ENCODE data around the gene EXOSC7. TPM values are rescaled to one million over a fixed set of nuclear protein-coding genes. Genes with fewer than 3 reads are reported as not detected.

Gene EXOSC7
- total and polyA plus RNA-seq, 10 of the 15 experiments (the other 5 are each of a cell fraction or from before 2014, with no cell fraction given) = 58.0 to 193 (median 82.9) TPM

DNA sequence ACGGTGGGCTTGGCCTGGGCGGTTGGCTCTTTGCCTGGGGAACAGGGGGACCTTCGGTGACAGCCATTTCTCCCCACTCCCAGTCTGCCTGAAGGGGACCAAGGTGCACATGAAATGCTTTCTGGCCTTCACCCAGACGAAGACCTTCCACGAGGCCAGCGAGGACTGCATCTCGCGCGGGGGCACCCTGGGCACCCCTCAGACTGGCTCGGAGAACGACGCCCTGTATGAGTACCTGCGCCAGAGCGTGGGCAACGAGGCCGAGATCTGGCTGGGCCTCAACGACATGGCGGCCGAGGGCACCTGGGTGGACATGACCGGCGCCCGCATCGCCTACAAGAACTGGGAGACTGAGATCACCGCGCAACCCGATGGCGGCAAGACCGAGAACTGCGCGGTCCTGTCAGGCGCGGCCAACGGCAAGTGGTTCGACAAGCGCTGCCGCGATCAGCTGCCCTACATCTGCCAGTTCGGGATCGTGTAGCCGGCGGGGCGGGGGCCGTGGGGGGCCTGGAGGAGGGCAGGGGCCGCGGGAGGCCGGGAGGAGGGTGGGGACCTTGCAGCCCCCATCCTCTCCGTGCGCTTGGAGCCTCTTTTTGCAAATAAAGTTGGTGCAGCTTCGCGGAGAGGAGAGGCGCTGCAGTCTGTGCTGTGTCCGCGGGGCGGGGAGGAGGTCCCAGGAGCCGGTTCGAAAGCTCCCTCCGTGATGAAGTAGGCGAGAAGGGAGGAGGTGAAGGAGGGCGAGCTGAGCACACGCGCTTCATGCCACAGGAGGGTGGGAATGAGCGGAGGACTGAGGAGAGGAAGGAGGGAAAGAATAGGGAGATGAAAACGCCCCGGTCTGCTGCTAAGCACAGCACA is 59.6 kb downstream of the EXOSC7 start:
- Histone ChIP-seq H2AFZ (ENCODE audit: control insufficient read depth, low read depth, low read length) (no peak overlapping the region; the same call in 1 of the 2 replicates), H4K20me1 (ENCODE audit: control insufficient read depth, insufficient read depth) (no peaks in the 10 kb centered on the region), H3K4me3 (no peak overlapping the region), H3K36me3 (ENCODE audit: control insufficient read depth in 2 of 2, insufficient read depth in 2 of 2, low read length in 1 of 2) (no peaks in the 10 kb centered on the region; a peak in 1 of 4 replicates), H3K9me3 (replicated peaks; ENCODE audit: control insufficient read depth, insufficient read depth, low read length) (no peaks in the 10 kb centered on the region), H3K27me3 (replicated peaks in 1 of 2; ENCODE audit: control insufficient read depth in 2 of 2, insufficient read depth in 2 of 2, low read length in 1 of 2) (no peaks in the 10 kb centered on the region; a peak in 2 of 4 replicates), H3K4me1 (ENCODE audit: control insufficient read depth, insufficient read depth, low read length) (peaks cover 9% of the 10 kb centered on the region), H3K9ac (ENCODE audit: control insufficient read depth, insufficient read depth, low read length) (no peak overlapping the region), H3K79me2 (ENCODE audit: control insufficient read depth, insufficient read depth, low read length) (no peaks in the 10 kb centered on the region), H3K4me2 (ENCODE audit: control insufficient read depth, insufficient read depth) (peak overlapping the region; percentile 58; the same call in 1 of the 2 replicates), H3K27ac (ENCODE audit: control insufficient read depth, insufficient read depth) (no peak overlapping the region)
- ChIA-PET RAD21 (ENCODE audit: unreplicated experiment) (interaction anchor here (0.5 to 2.5 kb wide), 10 partner anchors 8 to 639 kb away, joined by 3 to 18 read pairs (median 4); no protein-coding TSS in a partner anchor), SMC1A (ENCODE audit: uncharacterized antibody, unreplicated experiment) (interaction anchor here (1.0 to 3.5 kb wide), 9 partner anchors 19 to 624 kb away, joined by 3 to 29 read pairs (median 3); no protein-coding TSS in a partner anchor), POLR2A (interaction anchor here (0.5 to 0.6 kb wide), 2 partner anchors 137 to 464 kb away, joined by 3 to 5 read pairs; no protein-coding TSS in a partner anchor), CTCF (interaction anchor here (0.6 to 16.5 kb wide), 22 partner anchors 17 to 625 kb away, joined by 3 to 416 read pairs (median 3); partner anchors contain the start of genes EXOSC7 and ZDHHC3)
- WGBS (ENCODE audit: insufficient coverage, insufficient replicate concordance, low lambda C conversion rate, missing lambda C conversion rate) = 87% methylated on average over 53 of the region's 64 CpGs
- intact Hi-C loops (cut with micrococcal nuclease; ENCODE audit: unreplicated experiment) (loop anchor here (2.0 to 5.0 kb wide), 2 partner anchors 463 to 622 kb away; no protein-coding TSS in a partner anchor), in situ Hi-C loops (cut with MboI) (loop anchor here (5.0 kb wide), 4 partner anchors 177 to 892 kb away; no protein-coding TSS in a partner anchor)
- DNase-seq (ENCODE audit: low read depth, low spot score) = no peak
- no TSS peak for BruUV-seq (replicated peaks)
- no peak for FAIRE-seq
- ATAC-seq = peak; percentile 26
- TF ChIP-seq JUNB (IDR thresholded peaks at IDR 0.05) (no peak), WRNIP1 (IDR thresholded peaks at IDR 0.05; ENCODE audit: borderline replicate concordance, low read depth, low read length) (no peak), BHLHE40 (IDR thresholded peaks at IDR 0.05; ENCODE audit: borderline replicate concordance in 1 of 2, low read depth in 2 of 2, low read length in 1 of 2) (no peak), TCF12 (IDR thresholded peaks at IDR 0.05; ENCODE audit: low read depth, low read length) (no peak), CHD1 (IDR thresholded peaks at IDR 0.05; ENCODE audit: low read depth, low read length) (no peak), SMC3 (IDR thresholded peaks at IDR 0.05; ENCODE audit: borderline replicate concordance, low read length) (no peak), FOXM1 (IDR thresholded peaks at IDR 0.05; ENCODE audit: low read depth, low read length) (no peak), RB1 (IDR thresholded peaks at IDR 0.05; ENCODE audit: borderline replicate concordance) (no peak), EGR1 (IDR thresholded peaks at IDR 0.05; ENCODE audit: borderline replicate concordance in 1 of 2, low read depth in 2 of 2, low read length in 2 of 2) (no peak), SMARCA5 (IDR thresholded peaks at IDR 0.05) (no peak), NFYB (IDR thresholded peaks at IDR 0.05; ENCODE audit: insufficient read depth, low read depth, low read length) (no peak), MTA3 (IDR thresholded peaks at IDR 0.05; ENCODE audit: borderline replicate concordance, low read length) (no peak)
- TF ChIP-seq, protein P1, sequence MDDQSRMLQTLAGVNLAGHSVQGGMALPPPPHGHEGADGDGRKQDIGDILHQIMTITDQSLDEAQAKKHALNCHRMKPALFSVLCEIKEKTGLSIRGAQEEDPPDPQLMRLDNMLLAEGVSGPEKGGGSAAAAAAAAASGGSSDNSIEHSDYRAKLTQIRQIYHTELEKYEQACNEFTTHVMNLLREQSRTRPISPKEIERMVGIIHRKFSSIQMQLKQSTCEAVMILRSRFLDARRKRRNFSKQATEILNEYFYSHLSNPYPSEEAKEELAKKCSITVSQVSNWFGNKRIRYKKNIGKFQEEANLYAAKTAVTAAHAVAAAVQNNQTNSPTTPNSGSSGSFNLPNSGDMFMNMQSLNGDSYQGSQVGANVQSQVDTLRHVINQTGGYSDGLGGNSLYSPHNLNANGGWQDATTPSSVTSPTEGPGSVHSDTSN (IDR thresholded peaks at IDR 0.05; ENCODE audit: insufficient replicate concordance, low read depth, low read length) = no peak
- TF ChIP-seq, protein P2, sequence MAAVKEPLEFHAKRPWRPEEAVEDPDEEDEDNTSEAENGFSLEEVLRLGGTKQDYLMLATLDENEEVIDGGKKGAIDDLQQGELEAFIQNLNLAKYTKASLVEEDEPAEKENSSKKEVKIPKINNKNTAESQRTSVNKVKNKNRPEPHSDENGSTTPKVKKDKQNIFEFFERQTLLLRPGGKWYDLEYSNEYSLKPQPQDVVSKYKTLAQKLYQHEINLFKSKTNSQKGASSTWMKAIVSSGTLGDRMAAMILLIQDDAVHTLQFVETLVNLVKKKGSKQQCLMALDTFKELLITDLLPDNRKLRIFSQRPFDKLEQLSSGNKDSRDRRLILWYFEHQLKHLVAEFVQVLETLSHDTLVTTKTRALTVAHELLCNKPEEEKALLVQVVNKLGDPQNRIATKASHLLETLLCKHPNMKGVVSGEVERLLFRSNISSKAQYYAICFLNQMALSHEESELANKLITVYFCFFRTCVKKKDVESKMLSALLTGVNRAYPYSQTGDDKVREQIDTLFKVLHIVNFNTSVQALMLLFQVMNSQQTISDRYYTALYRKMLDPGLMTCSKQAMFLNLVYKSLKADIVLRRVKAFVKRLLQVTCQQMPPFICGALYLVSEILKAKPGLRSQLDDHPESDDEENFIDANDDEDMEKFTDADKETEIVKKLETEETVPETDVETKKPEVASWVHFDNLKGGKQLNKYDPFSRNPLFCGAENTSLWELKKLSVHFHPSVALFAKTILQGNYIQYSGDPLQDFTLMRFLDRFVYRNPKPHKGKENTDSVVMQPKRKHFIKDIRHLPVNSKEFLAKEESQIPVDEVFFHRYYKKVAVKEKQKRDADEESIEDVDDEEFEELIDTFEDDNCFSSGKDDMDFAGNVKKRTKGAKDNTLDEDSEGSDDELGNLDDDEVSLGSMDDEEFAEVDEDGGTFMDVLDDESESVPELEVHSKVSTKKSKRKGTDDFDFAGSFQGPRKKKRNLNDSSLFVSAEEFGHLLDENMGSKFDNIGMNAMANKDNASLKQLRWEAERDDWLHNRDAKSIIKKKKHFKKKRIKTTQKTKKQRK (IDR thresholded peaks at IDR 0.05; ENCODE audit: low read depth, low read length) = no peak
- TF ChIP-seq, protein P3, sequence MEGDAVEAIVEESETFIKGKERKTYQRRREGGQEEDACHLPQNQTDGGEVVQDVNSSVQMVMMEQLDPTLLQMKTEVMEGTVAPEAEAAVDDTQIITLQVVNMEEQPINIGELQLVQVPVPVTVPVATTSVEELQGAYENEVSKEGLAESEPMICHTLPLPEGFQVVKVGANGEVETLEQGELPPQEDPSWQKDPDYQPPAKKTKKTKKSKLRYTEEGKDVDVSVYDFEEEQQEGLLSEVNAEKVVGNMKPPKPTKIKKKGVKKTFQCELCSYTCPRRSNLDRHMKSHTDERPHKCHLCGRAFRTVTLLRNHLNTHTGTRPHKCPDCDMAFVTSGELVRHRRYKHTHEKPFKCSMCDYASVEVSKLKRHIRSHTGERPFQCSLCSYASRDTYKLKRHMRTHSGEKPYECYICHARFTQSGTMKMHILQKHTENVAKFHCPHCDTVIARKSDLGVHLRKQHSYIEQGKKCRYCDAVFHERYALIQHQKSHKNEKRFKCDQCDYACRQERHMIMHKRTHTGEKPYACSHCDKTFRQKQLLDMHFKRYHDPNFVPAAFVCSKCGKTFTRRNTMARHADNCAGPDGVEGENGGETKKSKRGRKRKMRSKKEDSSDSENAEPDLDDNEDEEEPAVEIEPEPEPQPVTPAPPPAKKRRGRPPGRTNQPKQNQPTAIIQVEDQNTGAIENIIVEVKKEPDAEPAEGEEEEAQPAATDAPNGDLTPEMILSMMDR (IDR thresholded peaks at IDR 0.05 in 2 of 3, conservative IDR thresholded peaks at IDR 0.05 in 1 of 3; ENCODE audit: control insufficient read depth in 2 of 3, extremely low read depth in 1 of 3, insufficient read depth in 1 of 3, low read depth in 3 of 3, low read length in 3 of 3) = no peak

All from GM12878 (cell line).